Neural cell (in vitro differentiated cells): ENCODE data around the gene CIRBP. TPM values are rescaled to one million over a fixed set of nuclear protein-coding genes. Genes with fewer than 3 reads are reported as not detected.

ENCODE experiments used
- H2AFZ ChIP-seq: fragments of 200-600, 300-800 bp; sonication (generic), shearing (Covaris generic); 2 replicates; pipeline ENCODE4 v1.6.0; 2014; ENCODE audit warnings: low read depth, mild to moderate bottlenecking, antibody characterized with exemption, low read length, moderate library complexity
- H3F3A ChIP-seq: fragments of 200-600 bp; shearing (Covaris generic); 2 replicates; pipeline ENCODE4 v1.6.1; 2016; ENCODE audit warnings: mild to moderate bottlenecking, moderate library complexity, mixed read lengths, antibody characterized with exemption, low read length; ENCODE audit not compliant: insufficient read depth, poor library complexity, severe bottlenecking
- H3K27ac ChIP-seq: fragments of 200-600, 300-800 bp; sonication (generic), shearing (Covaris generic); 2 replicates; pipeline ENCODE4 v1.5.1; 2014; ENCODE audit warnings: mild to moderate bottlenecking, low read length, moderate library complexity
- H3K27me3 ChIP-seq: fragments of 300-800, 200-600 bp; sonication (generic), shearing (Covaris generic); 2 replicates; pipeline ENCODE4 v1.6.0; 2014; ENCODE audit warnings: mild to moderate bottlenecking, low read depth, low read length, moderate library complexity; ENCODE audit not compliant: insufficient read depth
- H3K36me3 ChIP-seq: fragments of 300-800, 200-600 bp; sonication (generic), shearing (Covaris generic); 2 replicates; pipeline ENCODE4 v1.5.1; 2014; ENCODE audit warnings: mild to moderate bottlenecking, antibody characterized with exemption, low read length, moderate library complexity; ENCODE audit not compliant: insufficient read depth
- H3K4me2 ChIP-seq: fragments of 300-800, 200-600 bp; sonication (generic), shearing (Covaris generic); 2 replicates; pipeline ENCODE4 v1.6.0; 2014; ENCODE audit warnings: mild to moderate bottlenecking, low read length
- H3K4me3 ChIP-seq: fragments of 300-800, 200-600 bp; sonication (generic), shearing (Covaris generic); 2 replicates; pipeline ENCODE4 v1.5.1; 2014; ENCODE audit warnings: mild to moderate bottlenecking, low read length, moderate library complexity
- H3K79me2 ChIP-seq: fragments of 200-600 bp; shearing (Covaris generic); replicated peaks from 2 replicates; pipeline ENCODE4 v1.6.0; 2014; ENCODE audit warnings: mild to moderate bottlenecking, low read length, moderate library complexity; ENCODE audit not compliant: insufficient read depth
- H3K9ac ChIP-seq: fragments of 300-800, 200-600 bp; sonication (generic), shearing (Covaris generic); 2 replicates; pipeline ENCODE4 v1.6.1; 2016; ENCODE audit warnings: mild to moderate bottlenecking, low read length, mixed read lengths
- H3K9me2 ChIP-seq: fragments of 200-600 bp; shearing (Covaris generic); 2 replicates; pipeline ENCODE4 v1.6.1; 2016; ENCODE audit warnings: mild to moderate bottlenecking, low read length, mixed read lengths; ENCODE audit not compliant: insufficient read depth
- H3K9me3 ChIP-seq: fragments of 200-600, 300-800 bp; sonication (generic), shearing (Covaris generic); 2 replicates; pipeline ENCODE4 v1.6.1; 2016; ENCODE audit warnings: mild to moderate bottlenecking, mixed run types, low read length, moderate library complexity, mixed read lengths
- H4K20me1 ChIP-seq: fragments of 200-600 bp; shearing (Covaris generic); 2 replicates; pipeline ENCODE4 v1.6.1; 2016; ENCODE audit warnings: mild to moderate bottlenecking, mixed run types; ENCODE audit not compliant: insufficient read depth
- CTCF ChIP-seq: fragments of 450-650 bp; IDR thresholded peaks from 2 replicates; pipeline ENCODE4 v1.5.1; 2014; ENCODE audit warnings: antibody characterized with exemption, mild to moderate bottlenecking, moderate library complexity; ENCODE audit not compliant: poor library complexity, severe bottlenecking
- EP300 ChIP-seq: fragments of 450-650 bp; conservative IDR thresholded peaks from 2 replicates; pipeline ENCODE4 v1.6.1; 2014; ENCODE audit warnings: antibody characterized with exemption, mild to moderate bottlenecking, moderate library complexity; ENCODE audit not compliant: poor library complexity, severe bottlenecking
- EZH2 ChIP-seq: fragments of 200-600, 300-800 bp; shearing (Covaris generic), sonication (generic); IDR thresholded peaks from 2 replicates; pipeline ENCODE4 v1.6.1; 2014; ENCODE audit warnings: antibody characterized with exemption, low read length, borderline replicate concordance, mild to moderate bottlenecking; ENCODE audit not compliant: insufficient read depth, poor library complexity, severe bottlenecking
- MXI1 ChIP-seq: fragments of 450-650 bp; conservative IDR thresholded peaks from 2 replicates; pipeline ENCODE4 v1.6.1; 2014; ENCODE audit warnings: antibody characterized with exemption, mild to moderate bottlenecking; ENCODE audit not compliant: poor library complexity, severe bottlenecking
- POLR2AphosphoS5 ChIP-seq: IDR thresholded peaks from 2 replicates; pipeline ENCODE4 v1.6.1; 2012
- RAD21 ChIP-seq: fragments of 450-650 bp; conservative IDR thresholded peaks from 2 replicates; pipeline ENCODE4 v1.6.1; 2014; ENCODE audit warnings: antibody characterized with exemption, mild to moderate bottlenecking, moderate library complexity
- REST ChIP-seq: IDR thresholded peaks from 2 replicates; pipeline ENCODE4 v1.6.1; 2012; ENCODE audit warnings: borderline replicate concordance
- SMC3 ChIP-seq: fragments of 450-650 bp; conservative IDR thresholded peaks from 2 replicates; pipeline ENCODE4 v1.6.1; 2014; ENCODE audit warnings: antibody characterized with exemption, mild to moderate bottlenecking, moderate library complexity; ENCODE audit not compliant: poor library complexity
- TAF1 ChIP-seq: IDR thresholded peaks from 2 replicates; pipeline ENCODE4 v1.6.1; 2012; ENCODE audit warnings: low read depth
- polyA plus RNA-seq: library from polyadenylated mRNA; depleted of rRNA; stranded (reverse); fragments of >200 nt; gene quantifications from 2 replicates; pipeline ENCODE4 v1.2.3, GENCODE V29; 2014

The CIRBP gene
- polyA plus RNA-seq, 1 donor from 2014 or later = 1,663 TPM

GRCh38 chr19:1283207-1283916 lies 14.2 kb downstream of the CIRBP start:
- H3K9me2 ChIP-seq = no peaks in the 10 kb centered on the region
- H3K27ac ChIP-seq = no peak overlapping the region
- no peaks in the 10 kb centered on the region for H3K9me3 ChIP-seq
- no peaks in the 10 kb centered on the region for H4K20me1 ChIP-seq
- H3K4me3 ChIP-seq = no peak overlapping the region
- no peaks in the 10 kb centered on the region for H3K27me3 ChIP-seq
- no peak for TF ChIP-seq MXI1
- TF ChIP-seq SMC3 = no peak
- no peak for TF ChIP-seq REST
- no peak for TF ChIP-seq EZH2
- no peak for TF ChIP-seq EP300
- no peak for TF ChIP-seq RAD21
- TF ChIP-seq CTCF = no peak
- no peak for TF ChIP-seq TAF1
- TF ChIP-seq POLR2AphosphoS5 = no peak
- no peak overlapping the region for H3K9ac ChIP-seq
- no peak overlapping the region for H3K4me2 ChIP-seq
- H3F3A ChIP-seq = no peaks in the 10 kb centered on the region
- peaks cover 18% of the 10 kb centered on the region for H3K79me2 ChIP-seq
- no peak overlapping the region for H2AFZ ChIP-seq
- no peaks in the 10 kb centered on the region for H3K36me3 ChIP-seq

GRCh38 chr19:1283917-1284292 lies 14.8 kb downstream of the CIRBP start:
- H3K9ac ChIP-seq = no peak overlapping the region
- H4K20me1 ChIP-seq = no peaks in the 10 kb centered on the region
- H3K4me3 ChIP-seq = no peak overlapping the region
- no peaks in the 10 kb centered on the region for H3K9me3 ChIP-seq
- H3K79me2 ChIP-seq = peaks cover 22% of the 10 kb centered on the region
- no peak overlapping the region for H2AFZ ChIP-seq
- H3K4me2 ChIP-seq = no peak overlapping the region
- H3K36me3 ChIP-seq = no peaks in the 10 kb centered on the region
- H3F3A ChIP-seq = no peaks in the 10 kb centered on the region
- no peaks in the 10 kb centered on the region for H3K9me2 ChIP-seq
- TF ChIP-seq REST (no peak), SMC3 (no peak), CTCF (no peak), POLR2AphosphoS5 (no peak), MXI1 (no peak), EP300 (no peak), RAD21 (no peak), TAF1 (no peak), EZH2 (no peak)
- no peaks in the 10 kb centered on the region for H3K27me3 ChIP-seq
- H3K27ac ChIP-seq = no peak overlapping the region
